PC-9 (cell line): ENCODE data around the gene ST7.

Experiments
- EZH2 ChIP-seq: fragments of 200-600 bp; sonication (generic); IDR thresholded peaks from 2 replicates; pipeline ENCODE4 v1.8.0; 2017; ENCODE audit warnings: antibody characterized with exemption, low read depth
- TF ChIP-seq, protein P1 (sequence below): fragments of 200-600 bp; sonication (generic); conservative IDR thresholded peaks from 2 replicates; pipeline ENCODE4 v1.6.1; 2017; ENCODE audit warnings: mixed run types, antibody characterized with exemption, mild to moderate bottlenecking, moderate library complexity

GRCh38 chr7:117095055-117095454 is 141.8 kb downstream of the ST7 start:
- no peak for TF ChIP-seq EZH2
- TF ChIP-seq, protein P1, sequence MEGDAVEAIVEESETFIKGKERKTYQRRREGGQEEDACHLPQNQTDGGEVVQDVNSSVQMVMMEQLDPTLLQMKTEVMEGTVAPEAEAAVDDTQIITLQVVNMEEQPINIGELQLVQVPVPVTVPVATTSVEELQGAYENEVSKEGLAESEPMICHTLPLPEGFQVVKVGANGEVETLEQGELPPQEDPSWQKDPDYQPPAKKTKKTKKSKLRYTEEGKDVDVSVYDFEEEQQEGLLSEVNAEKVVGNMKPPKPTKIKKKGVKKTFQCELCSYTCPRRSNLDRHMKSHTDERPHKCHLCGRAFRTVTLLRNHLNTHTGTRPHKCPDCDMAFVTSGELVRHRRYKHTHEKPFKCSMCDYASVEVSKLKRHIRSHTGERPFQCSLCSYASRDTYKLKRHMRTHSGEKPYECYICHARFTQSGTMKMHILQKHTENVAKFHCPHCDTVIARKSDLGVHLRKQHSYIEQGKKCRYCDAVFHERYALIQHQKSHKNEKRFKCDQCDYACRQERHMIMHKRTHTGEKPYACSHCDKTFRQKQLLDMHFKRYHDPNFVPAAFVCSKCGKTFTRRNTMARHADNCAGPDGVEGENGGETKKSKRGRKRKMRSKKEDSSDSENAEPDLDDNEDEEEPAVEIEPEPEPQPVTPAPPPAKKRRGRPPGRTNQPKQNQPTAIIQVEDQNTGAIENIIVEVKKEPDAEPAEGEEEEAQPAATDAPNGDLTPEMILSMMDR, result no peak
